GM21576 (cell line): ENCODE measurements around the gene TMPRSS6.

Experiments
- ATAC-seq: cut with Tn5 transposase; IDR thresholded peaks from one replicate; pipeline ENCODE4 v1.9.1; 2021; ENCODE audit warnings: mild to moderate bottlenecking, moderate library complexity; ENCODE audit not compliant: unreplicated experiment

The TMPRSS6 gene

DNA sequence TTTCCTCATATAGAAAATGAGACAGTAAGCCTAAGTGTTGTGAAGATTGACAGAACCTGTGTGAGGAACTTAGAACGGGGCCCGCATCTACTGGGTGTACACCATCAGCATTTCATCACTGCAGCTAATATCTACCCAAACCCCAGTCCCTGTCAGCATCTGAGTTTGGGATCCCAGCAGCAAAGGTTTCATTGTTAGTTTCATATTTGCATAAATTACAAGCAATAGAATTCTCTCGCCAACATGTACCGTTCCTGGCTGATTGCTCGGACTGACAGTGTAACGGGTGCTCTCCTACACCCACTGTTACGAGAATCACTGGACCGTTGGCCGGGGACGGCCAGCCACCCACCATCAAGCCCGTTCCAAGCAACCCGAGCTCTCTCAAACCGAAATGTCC lies 10.4 kb upstream of the TMPRSS6 start:
- ATAC-seq, result no peak

DNA sequence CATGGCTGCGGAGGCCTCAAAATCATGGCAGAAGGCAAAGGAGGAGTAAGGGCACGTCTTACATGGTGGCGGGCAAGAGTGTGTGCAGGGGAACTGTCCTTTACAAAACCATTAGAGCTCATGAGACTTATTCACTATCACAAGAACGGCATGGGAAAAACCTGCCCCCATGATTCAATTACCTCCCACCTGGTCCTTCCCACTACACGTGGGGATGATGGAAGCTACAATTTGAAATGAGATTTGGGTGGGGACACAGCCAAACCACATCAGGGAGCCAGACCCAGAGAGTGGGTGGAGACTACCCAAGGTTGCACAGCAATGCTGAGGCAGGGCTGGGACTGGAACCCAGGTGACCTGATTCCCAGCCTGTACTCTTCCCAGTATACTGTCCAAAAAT lies 8.6 kb upstream of the TMPRSS6 start:
- no peak for ATAC-seq

DNA sequence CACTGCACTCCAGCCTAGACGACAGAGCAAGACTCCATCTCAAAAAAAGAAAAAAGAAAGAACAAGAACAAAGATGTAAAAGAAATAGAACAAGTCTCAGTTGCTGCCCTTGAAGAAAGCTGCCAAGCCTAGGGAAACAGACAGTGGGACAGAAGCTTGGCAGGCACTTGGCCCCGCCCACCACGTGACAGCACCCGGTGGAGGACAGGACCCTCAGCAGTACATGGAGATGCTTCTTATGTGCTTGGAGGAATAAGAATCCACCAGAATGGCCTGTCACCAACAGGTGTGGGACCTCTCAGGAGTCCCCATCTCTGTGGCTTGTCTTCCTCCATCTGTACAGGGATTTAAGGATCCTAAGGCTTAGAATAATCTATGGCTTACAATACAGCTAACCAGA lies 7.6 kb upstream of the TMPRSS6 start:
- ATAC-seq, result no peak

GRCh38 chr22:37115032-37115431 lies 5.5 kb upstream of the TMPRSS6 start:
- no peak for ATAC-seq

DNA sequence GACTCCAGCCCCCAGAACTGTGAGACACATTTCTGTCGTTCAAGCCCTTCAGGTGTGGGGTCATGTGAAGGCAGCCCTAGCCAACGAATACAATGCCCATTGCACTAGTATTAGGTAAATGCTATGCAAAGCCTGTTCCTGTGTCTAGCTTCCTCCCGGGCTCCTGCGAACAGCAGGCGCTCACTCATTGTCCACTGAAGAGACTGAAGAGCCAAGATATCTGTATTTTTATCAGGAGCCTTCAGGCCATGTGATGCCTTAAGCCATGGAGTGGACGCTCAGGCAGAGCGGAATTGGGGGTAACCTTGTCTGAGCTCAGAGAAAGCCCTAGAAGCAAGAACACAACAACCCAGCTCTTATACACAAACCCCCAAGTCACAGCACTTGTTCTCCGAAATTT lies 4.2 kb upstream of the TMPRSS6 start:
- no peak for ATAC-seq

DNA sequence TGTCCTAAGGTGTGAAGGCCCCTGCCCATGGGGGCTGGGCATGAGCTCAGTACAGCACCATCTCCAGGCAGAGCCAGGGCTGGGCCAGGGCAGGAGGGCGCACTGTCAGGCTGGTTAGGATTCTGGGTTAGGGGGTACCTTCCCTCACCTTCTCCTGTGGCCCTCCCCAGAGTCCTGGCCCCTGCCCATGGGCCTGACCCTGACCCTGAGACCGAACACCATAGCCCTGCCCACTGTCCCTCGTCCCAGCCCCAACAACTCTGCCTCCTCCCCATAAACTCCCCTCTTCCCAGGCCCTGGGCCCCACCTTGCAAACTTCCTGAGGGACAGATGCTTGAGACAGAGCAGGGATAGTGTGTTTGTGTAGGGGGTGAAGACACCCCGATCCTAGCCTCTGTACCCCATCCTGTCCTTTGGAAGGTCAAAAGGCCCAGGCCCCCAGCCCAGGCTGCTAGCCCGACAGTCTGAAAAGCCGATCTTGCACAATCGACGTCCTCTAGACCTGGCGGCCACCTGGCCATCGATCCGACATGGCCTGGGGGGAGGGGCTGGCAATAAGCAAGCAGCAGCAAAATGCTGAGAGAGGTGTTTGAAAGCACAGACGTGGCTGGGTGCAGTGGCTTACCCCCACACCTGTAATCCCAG lies 2.7 kb upstream of the TMPRSS6 start:
- no peak for ATAC-seq

DNA sequence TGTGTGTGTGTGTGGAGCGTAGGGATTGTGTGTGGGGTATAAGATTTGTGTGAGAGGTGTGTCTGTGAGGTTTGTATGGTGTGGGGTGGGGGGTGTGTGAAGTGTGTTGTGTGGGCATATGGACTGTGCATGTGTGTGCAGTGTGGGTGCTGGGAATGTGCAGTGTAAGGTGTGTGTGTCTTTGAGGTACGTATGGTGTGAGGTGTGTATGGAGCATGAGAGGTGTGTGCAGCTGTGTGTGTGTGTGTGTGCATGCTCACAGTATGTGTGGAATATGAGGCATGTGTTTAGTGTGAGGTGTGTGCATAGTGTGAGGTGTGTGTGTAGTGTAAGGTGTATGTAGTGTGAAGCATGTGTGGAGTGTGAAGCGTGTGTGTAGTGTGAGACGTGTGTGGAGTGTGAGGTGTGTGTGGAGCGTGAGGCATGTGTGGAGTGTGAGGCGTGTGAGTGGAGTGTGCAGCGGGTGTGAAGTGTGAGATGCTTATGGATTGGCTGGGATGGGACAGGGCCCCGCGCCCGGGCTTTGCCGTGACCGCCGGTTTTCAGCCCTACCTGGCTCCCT lies 1.7 kb upstream of the TMPRSS6 start:
- ATAC-seq, result no peak

- no peak for ATAC-seq
Observed at GRCh38 chr22:37107816-37108621, 1.5 kb downstream of the TMPRSS6 start.

DNA sequence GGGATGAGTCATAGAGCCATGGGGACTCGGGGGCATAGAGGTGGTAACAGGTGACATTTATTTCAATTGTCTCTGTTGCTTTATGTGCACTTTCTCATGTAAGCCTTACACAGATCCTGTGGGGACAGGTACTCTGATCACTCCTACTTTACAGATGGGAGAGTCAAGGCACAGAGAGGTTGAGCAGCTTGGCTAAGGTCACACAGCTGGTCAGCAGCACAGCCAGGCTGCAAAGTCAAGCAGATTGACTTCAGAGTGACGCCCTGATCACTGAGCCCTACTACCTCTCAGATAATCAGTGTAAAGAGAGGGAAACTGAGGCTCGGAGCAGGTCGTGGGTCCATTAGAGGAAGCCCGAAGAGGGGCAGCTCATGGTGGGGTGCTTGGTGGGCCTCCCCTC lies 3.5 kb downstream of the TMPRSS6 start:
- no peak for ATAC-seq

GRCh38 chr22:37105154-37105553 lies 4.4 kb downstream of the TMPRSS6 start:
- ATAC-seq, result no peak

- no peak for ATAC-seq
Observed at GRCh38 chr22:37103656-37104452, 5.7 kb downstream of the TMPRSS6 start.

- no peak for ATAC-seq
Observed at GRCh38 chr22:37103151-37103550, 6.4 kb downstream of the TMPRSS6 start.

DNA sequence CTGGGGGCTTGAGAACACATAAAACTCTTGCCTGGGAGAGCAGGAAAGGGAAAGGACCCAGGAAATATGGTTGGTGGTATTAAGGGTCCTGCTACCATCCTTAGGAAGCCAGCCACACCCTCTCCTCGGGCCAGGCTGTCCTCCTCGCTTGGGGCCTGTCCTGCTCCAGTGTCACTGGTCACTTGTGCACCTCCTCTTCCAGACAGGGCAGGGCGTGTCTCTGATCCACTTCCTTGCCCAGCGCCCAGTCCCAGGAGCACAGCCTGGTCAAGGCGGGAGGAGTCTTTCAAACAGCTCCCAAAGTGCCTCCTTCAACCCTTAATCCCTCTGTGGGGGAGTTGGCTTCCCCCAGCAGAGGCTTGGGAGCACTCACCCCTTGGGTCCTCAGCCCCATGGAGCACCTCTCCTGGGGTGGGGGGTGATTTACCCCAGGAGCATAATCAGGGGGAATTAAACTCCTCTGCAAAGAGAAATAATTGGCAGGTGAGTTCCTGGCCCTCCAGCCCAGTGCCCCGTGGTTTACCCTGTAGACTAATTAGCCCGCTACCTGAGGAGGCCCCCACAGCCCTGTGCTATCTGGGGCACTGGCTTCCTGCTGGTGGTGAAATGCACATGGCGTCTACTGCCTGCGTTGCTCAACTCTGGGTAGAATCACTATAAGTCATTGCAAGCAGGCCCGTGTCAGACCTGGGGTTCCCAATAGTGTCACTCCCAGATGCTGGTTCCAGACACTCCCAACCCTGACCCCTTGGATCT lies 8.0 kb downstream of the TMPRSS6 start:
- no peak for ATAC-seq

DNA sequence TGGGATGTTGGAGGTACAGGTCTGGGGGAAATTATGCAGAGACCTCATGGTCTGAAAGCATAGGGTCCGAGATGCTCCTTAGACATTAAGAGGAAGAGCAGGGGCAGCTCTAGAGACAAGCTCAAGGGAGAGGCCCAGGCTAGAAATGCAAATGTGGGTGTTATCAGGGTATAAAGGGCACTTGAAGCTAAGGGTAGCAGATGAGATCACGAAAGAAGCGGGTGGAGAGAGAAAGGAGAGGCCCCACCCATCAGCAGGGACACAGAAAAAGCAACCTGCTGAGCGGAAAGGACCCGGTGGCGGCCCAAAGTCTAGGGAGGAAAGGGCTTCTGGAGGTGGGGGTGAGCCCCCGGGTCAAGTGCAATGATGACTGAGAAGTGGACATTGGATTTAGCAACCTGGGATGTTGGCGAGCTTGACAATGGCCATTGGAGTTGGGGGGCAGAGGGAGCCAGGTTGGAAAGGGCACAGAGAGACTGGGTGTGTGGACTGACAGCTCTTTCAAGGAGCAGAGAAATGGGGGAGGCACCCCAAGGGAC lies 8.9 kb downstream of the TMPRSS6 start:
- no peak for ATAC-seq

DNA sequence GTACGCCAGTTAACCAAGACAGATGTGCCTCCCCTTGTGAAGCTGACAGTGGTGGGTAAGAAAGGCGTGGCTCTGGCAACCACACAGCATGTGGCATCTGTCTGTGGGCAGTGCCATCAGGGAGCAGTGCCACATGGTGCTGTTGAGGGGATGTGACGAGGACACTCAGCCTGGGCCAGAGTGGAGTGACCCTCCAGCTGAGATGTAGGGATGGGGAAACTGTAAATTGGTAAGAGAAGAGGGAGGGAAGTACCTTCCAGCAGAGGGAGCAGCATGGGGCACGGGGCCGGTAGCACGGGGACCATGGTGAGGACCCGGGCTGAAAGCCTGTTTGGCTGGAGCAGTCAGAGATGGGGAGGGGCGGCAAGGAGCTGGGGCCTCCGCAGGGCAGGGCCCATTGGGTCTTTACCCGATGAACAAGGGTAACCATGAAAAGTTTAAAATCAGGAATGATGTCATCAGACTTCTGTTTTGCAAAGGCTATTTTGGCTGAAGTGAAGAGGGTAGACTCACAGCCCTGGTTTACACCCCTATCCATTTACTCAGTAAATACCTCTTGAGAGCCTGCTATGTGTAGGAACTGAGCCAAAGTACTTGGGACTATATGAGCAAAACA lies 10.4 kb downstream of the TMPRSS6 start:
- ATAC-seq, result no peak

DNA sequence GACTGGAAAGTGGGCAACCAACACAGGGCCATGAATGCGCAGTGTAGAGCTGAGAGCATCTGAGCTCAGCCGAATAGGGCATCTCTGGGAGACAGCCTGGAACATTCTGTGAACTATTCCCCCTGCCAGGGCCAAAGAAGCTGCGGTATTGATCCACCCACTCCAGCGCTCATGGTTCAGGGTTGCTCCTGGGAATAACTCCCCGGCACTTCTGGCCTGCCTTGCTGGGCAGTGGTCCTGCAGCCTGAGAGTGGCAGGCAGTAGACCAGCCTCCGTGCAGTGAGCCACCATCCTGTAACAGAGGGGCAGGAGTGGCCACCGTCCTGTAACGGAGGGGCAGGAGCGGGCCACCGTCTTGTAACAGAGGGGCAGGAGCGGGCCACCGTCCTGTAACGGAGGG lies 12.2 kb downstream of the TMPRSS6 start:
- no peak for ATAC-seq

DNA sequence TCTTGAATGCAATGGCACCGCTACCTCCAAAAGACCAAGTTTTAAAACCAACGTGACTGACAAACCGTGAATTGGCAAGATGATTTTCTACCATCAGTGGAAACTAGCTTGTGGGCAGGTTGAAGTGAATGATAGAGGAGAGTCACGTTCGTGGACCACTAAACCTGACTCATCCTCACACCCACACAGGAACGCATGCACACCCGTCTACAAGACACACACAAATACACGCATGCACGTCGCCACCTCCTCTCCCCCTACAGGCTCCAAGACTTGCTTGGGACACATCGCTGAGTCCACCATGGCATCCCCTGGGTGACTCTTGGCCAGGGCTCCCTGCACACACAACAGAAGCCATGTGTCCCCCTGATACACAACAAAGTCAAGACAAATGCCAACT lies 14.4 kb downstream of the TMPRSS6 start:
- ATAC-seq, result no peak

GRCh38 chr22:37094239-37094638 lies 15.3 kb downstream of the TMPRSS6 start:
- ATAC-seq, result no peak

- ATAC-seq, result no peak
Observed at GRCh38 chr22:37092997-37093396, 16.5 kb downstream of the TMPRSS6 start.

DNA sequence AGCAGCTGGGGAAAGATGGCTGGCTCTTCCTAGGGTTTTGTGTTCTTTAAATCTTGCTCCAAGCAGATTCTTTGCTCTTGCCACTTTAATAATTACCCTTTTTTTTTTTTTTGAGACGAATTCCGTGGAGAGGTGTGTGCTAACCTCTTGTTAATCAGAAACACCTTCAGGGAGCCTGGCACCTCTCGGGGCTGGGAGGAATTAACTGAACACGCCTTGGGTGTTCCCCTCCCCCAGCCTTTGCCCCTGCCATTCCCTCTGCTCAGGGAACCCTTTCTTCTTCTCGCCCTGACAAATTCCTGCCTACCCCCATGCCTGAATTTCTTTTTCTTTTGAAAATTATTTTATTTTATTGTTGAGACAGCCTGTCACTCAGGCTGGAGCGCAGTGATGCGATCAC lies 17.5 kb downstream of the TMPRSS6 start:
- ATAC-seq, result no peak
